WTC11 (cell line): Measurements from ENCODE around the gene YARS2. TPM values are rescaled to one million over a fixed set of nuclear protein-coding genes. Genes with fewer than 3 reads are reported as not detected.
A peak's percentile ranks its signal among the peaks of the same experiment; 100 is the strongest.

Experiments
- ATAC-seq: fragments of 200-7000 bp; cut with Tn5 transposase; 2 replicates; pipeline ENCODE4 v1.10.0; 2021; ENCODE audit warnings: mild to moderate bottlenecking, moderate library complexity
- Bru-seq: library from RNA; stranded (reverse); fragments of 400-500 nt; gene quantifications from one replicate; lab custom pipeline; 2021; lab: Mats Ljungman, UMichigan
- CTCF ChIA-PET: fragments of 300-600 bp; sonication (Branson Sonifier 250); formaldehyde crosslinking; loops from one replicate; lab custom pipeline; 2021; ENCODE audit warnings: antibody characterized with exemption; lab: Charles Lee
- POLR2A ChIA-PET: fragments of 350-600 bp; sonication (Branson Sonifier 250); formaldehyde crosslinking; loops from one replicate; lab custom pipeline; 2021; ENCODE audit warnings: antibody characterized with exemption; lab: Charles Lee
- DNase-seq: peaks from one replicate; pipeline ENCODE4 v3.0.0; 2021; ENCODE audit warnings: low spot score
- H3K27ac Mint-ChIP-seq: 2 replicates; pipeline ENCODE4 v1.8.0; 2021; ENCODE audit warnings: mixed read lengths
- H3K27me3 Mint-ChIP-seq: 2 replicates; pipeline ENCODE4 v1.8.0; 2021; ENCODE audit warnings: low read depth, mild to moderate bottlenecking, moderate library complexity, mixed read lengths
- H3K36me3 Mint-ChIP-seq: 2 replicates; pipeline ENCODE4 v1.8.0; 2021; ENCODE audit warnings: mixed read lengths
- H3K4me1 Mint-ChIP-seq: 2 replicates; pipeline ENCODE4 v1.8.0; 2022; ENCODE audit warnings: mixed read lengths
- H3K4me3 Mint-ChIP-seq: 2 replicates; pipeline ENCODE4 v1.8.0; 2021; ENCODE audit warnings: mild to moderate bottlenecking, moderate library complexity, mixed read lengths
- H3K9me3 Mint-ChIP-seq: 2 replicates; pipeline ENCODE4 v1.8.0; 2021; ENCODE audit warnings: mixed read lengths
- CBFB ChIP-seq: sonication (generic); formaldehyde crosslinking; IDR thresholded peaks from 2 replicates; pipeline ENCODE4 v1.8.1; 2022; ENCODE audit warnings: mild to moderate bottlenecking, low read depth, missing genetic modification reagents
- CREB1 ChIP-seq: sonication (generic); formaldehyde crosslinking; IDR thresholded peaks from 2 replicates; pipeline ENCODE4 v1.8.0; 2023; ENCODE audit warnings: mild to moderate bottlenecking, missing genetic modification reagents
- FOXJ3 ChIP-seq: sonication (generic); formaldehyde crosslinking; IDR thresholded peaks from 2 replicates; pipeline ENCODE4 v1.9.0; 2021; ENCODE audit warnings: missing genetic modification reagents, mild to moderate bottlenecking, borderline replicate concordance
- FOXK1 ChIP-seq: sonication (generic); formaldehyde crosslinking; IDR thresholded peaks from 2 replicates; pipeline ENCODE4 v1.8.0; 2022; ENCODE audit warnings: mild to moderate bottlenecking, moderate library complexity, missing genetic modification reagents
- GRHL2 ChIP-seq: fragments of 250-450 bp; sonication (Bioruptor Pico); IDR thresholded peaks from 2 replicates; pipeline ENCODE4 v1.8.0; 2022; ENCODE audit warnings: mild to moderate bottlenecking, moderate library complexity; ENCODE audit not compliant: insufficient replicate concordance, severe bottlenecking
- JUN ChIP-seq: sonication (generic); formaldehyde crosslinking; IDR thresholded peaks from 2 replicates; pipeline ENCODE4 v1.8.0; 2023; ENCODE audit warnings: mild to moderate bottlenecking, missing genetic modification reagents
- MYBL2 ChIP-seq: sonication (generic); formaldehyde crosslinking; IDR thresholded peaks from 2 replicates; pipeline ENCODE4 v1.8.1; 2023; ENCODE audit warnings: mild to moderate bottlenecking, moderate library complexity, missing genetic modification reagents
- NR1H2 ChIP-seq: sonication (generic); formaldehyde crosslinking; IDR thresholded peaks from 2 replicates; pipeline ENCODE4 v1.9.0; 2021; ENCODE audit warnings: mild to moderate bottlenecking, moderate library complexity, missing genetic modification reagents
- RELA ChIP-seq: sonication (generic); formaldehyde crosslinking; IDR thresholded peaks from 2 replicates; pipeline ENCODE4 v1.8.1; 2022; ENCODE audit warnings: missing genetic modification reagents, mild to moderate bottlenecking, borderline replicate concordance
- ZNF396 ChIP-seq: fragments of 250-450 bp; sonication (Bioruptor Pico); IDR thresholded peaks from 2 replicates; pipeline ENCODE4 v1.8.0; 2021; ENCODE audit warnings: mild to moderate bottlenecking, moderate library complexity, borderline replicate concordance
- long read RNA-seq, 3 experiments: library from RNA in 1 of 3; library from capped mRNA in 1 of 3; library from polyadenylated mRNA in 1 of 3; unstranded in 2 of 3; stranded (forward) in 1 of 3; transcript quantifications; one replicate each; pipeline ENCODE4 v2.0.0, GENCODE V29; 2021
- total RNA-seq: library from RNA; stranded (reverse); gene quantifications from 3 replicates; pipeline ENCODE4 v1.2.3, GENCODE V29; 2021
- TF ChIP-seq, protein P1 (sequence below): fragments of 250-450 bp; sonication (Bioruptor Pico); IDR thresholded peaks from 2 replicates; pipeline ENCODE4 v1.8.0; 2021; ENCODE audit warnings: mild to moderate bottlenecking
- TF ChIP-seq, protein P2 (sequence below): sonication (generic); formaldehyde crosslinking; IDR thresholded peaks from 2 replicates; pipeline ENCODE4 v1.8.0; 2022; ENCODE audit warnings: missing genetic modification reagents
- TF ChIP-seq, protein P3 (sequence below): fragments of 250-450 bp; sonication (Bioruptor Pico); IDR thresholded peaks from 2 replicates; pipeline ENCODE4 v1.9.0; 2021; ENCODE audit warnings: mild to moderate bottlenecking
- TF ChIP-seq, protein P4 (sequence below): sonication (generic); formaldehyde crosslinking; IDR thresholded peaks from 2 replicates; pipeline ENCODE4 v1.8.0; 2023; ENCODE audit warnings: missing genetic modification reagents
- TF ChIP-seq, protein P5 (sequence below): sonication (generic); formaldehyde crosslinking; IDR thresholded peaks from 2 replicates; pipeline ENCODE4 v1.8.1; 2023; ENCODE audit warnings: mild to moderate bottlenecking, missing genetic modification reagents
- TF ChIP-seq, protein P6 (sequence below): fragments of 250-450 bp; sonication (Bioruptor Pico); conservative IDR thresholded peaks from 2 replicates; pipeline ENCODE4 v1.9.0; 2021; ENCODE audit warnings: mild to moderate bottlenecking
- TF ChIP-seq, protein P7 (sequence below): fragments of 200-600 bp; IDR thresholded peaks from 2 replicates; pipeline ENCODE4 v1.8.0; 2022; ENCODE audit warnings: antibody characterized with exemption
- TF ChIP-seq, protein P8 (sequence below): sonication (generic); formaldehyde crosslinking; IDR thresholded peaks from 2 replicates; pipeline ENCODE4 v1.8.1; 2023; ENCODE audit warnings: mild to moderate bottlenecking, missing genetic modification reagents, borderline replicate concordance

YARS2 gene
- 36.6 to 41.4 TPM (median 38.6 TPM) in 3 replicates for total RNA-seq
- Bru-seq, nascent RNA = percentile 89 among the genes with signal in this experiment
- long read RNA-seq, experiment 1, transcript YARS2-201 (5 exons, 2,122 nt) = major isoform, 111 of 128 reads
- long read RNA-seq, experiment 1, partial matches to known transcripts = 5 of 128 reads
- long read RNA-seq, experiment 1, other reads (novel, unspliced or antisense) = 11 of 128 reads
- long read RNA-seq, experiment 2, transcript YARS2-201 (5 exons, 2,122 nt) = major isoform, 58 of 76 reads
- long read RNA-seq, experiment 2, partial matches to known transcripts = 7 of 76 reads
- long read RNA-seq, experiment 2, other reads (novel, unspliced or antisense) = 11 of 76 reads
- long read RNA-seq, experiment 3, transcript YARS2-201 (5 exons, 2,122 nt) = major isoform, 192 of 215 reads
- long read RNA-seq, experiment 3, partial matches to known transcripts = 11 of 215 reads
- long read RNA-seq, experiment 3, other reads (novel, unspliced or antisense) = 12 of 215 reads

DNA sequence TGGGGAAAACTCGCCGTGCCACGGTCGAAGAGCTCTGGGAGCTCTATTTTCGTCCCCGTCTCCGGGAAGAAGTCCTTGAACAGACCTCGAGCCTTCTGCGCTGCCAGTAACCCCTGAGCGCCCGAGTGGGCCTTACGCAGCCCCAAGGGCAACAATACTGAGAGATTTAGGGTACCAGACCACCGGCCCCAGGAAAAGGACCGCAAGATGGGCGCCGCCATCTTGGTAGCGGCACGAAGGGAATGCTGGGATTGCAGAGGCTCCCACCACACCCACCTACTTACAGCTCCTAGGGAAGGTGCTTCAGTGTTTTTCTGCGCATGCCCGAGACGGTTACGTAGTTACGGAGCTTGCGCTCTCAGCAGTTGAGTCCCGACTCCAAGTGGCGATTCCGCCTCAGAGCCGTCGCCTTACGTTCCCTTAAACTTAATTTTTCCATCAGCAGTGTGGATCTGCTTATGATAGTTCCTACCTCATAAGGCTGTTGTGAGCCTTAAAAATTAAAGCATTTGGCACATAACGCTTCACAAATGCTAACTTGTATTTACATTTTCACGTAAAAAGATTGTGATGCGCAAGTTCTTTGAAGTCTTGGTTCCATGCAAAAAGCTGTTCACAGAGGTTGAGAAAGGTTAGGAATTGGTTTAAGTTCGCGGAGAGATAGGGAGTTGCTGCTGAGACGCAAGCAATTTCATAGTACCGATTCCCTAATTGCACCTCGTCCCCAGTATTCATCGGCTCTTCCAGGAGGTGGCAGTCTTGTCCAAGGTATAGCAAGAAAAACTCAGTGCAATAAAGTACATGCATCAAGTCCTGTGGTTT, at the start of gene YARS2:
Gene YARS2, minus strand, starts transcription at position 244 of the 822 bp plus-strand sequence. Its CDS starts 23 bp downstream, at position 221.
- ATAC-seq (peak; percentile 90), DNase-seq (peak; percentile 87)
- Mint-ChIP-seq H3K9me3 (no peaks in the 10 kb centered on the region), H3K36me3 (peaks cover 27% of the 10 kb centered on the region), H3K4me1 (peaks cover 20% of the 10 kb centered on the region), H3K27me3 (no peaks in the 10 kb centered on the region; the same call in 1 of the 2 replicates), H3K4me3 (peak within 1 kb of the TSS; percentile 89), H3K27ac (peak within 1 kb of the TSS; percentile 91)
- ChIA-PET CTCF (interaction anchor here (0.5 to 4.2 kb wide), 63 partner anchors 8 to 1266 kb away, joined by 3 to 62 read pairs (median 4); partner anchors contain the start of genes ALG10, DNM1L and PKP2), POLR2A (interaction anchor here (0.6 to 1.8 kb wide), 11 partner anchors 12 to 493 kb away, joined by 3 to 14 read pairs (median 3); partner anchors contain the start of genes DNM1L and PKP2)
- TF ChIP-seq RELA (CRISPR knock-in tag) (no peak), FOXJ3 (CRISPR knock-in tag) (no peak), ZNF396 (CRISPR knock-in tag) (no peak), CBFB (no peak), FOXK1 (CRISPR knock-in tag) (peak; percentile 57), JUN (CRISPR knock-in tag) (no peak), MYBL2 (CRISPR knock-in tag) (no peak), CREB1 (CRISPR knock-in tag) (no peak), NR1H2 (no peak), GRHL2 (no peak)
- TF ChIP-seq, protein P1, sequence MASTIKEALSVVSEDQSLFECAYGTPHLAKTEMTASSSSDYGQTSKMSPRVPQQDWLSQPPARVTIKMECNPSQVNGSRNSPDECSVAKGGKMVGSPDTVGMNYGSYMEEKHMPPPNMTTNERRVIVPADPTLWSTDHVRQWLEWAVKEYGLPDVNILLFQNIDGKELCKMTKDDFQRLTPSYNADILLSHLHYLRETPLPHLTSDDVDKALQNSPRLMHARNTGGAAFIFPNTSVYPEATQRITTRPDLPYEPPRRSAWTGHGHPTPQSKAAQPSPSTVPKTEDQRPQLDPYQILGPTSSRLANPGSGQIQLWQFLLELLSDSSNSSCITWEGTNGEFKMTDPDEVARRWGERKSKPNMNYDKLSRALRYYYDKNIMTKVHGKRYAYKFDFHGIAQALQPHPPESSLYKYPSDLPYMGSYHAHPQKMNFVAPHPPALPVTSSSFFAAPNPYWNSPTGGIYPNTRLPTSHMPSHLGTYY (CRISPR knock-in tag) = no peak
- TF ChIP-seq, protein P2, sequence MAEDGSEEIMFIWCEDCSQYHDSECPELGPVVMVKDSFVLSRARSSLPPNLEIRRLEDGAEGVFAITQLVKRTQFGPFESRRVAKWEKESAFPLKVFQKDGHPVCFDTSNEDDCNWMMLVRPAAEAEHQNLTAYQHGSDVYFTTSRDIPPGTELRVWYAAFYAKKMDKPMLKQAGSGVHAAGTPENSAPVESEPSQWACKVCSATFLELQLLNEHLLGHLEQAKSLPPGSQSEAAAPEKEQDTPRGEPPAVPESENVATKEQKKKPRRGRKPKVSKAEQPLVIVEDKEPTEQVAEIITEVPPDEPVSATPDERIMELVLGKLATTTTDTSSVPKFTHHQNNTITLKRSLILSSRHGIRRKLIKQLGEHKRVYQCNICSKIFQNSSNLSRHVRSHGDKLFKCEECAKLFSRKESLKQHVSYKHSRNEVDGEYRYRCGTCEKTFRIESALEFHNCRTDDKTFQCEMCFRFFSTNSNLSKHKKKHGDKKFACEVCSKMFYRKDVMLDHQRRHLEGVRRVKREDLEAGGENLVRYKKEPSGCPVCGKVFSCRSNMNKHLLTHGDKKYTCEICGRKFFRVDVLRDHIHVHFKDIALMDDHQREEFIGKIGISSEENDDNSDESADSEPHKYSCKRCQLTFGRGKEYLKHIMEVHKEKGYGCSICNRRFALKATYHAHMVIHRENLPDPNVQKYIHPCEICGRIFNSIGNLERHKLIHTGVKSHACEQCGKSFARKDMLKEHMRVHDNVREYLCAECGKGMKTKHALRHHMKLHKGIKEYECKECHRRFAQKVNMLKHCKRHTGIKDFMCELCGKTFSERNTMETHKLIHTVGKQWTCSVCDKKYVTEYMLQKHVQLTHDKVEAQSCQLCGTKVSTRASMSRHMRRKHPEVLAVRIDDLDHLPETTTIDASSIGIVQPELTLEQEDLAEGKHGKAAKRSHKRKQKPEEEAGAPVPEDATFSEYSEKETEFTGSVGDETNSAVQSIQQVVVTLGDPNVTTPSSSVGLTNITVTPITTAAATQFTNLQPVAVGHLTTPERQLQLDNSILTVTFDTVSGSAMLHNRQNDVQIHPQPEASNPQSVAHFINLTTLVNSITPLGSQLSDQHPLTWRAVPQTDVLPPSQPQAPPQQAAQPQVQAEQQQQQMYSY = no peak
- TF ChIP-seq, protein P3, sequence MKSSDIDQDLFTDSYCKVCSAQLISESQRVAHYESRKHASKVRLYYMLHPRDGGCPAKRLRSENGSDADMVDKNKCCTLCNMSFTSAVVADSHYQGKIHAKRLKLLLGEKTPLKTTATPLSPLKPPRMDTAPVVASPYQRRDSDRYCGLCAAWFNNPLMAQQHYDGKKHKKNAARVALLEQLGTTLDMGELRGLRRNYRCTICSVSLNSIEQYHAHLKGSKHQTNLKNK = no peak
- TF ChIP-seq, protein P4, sequence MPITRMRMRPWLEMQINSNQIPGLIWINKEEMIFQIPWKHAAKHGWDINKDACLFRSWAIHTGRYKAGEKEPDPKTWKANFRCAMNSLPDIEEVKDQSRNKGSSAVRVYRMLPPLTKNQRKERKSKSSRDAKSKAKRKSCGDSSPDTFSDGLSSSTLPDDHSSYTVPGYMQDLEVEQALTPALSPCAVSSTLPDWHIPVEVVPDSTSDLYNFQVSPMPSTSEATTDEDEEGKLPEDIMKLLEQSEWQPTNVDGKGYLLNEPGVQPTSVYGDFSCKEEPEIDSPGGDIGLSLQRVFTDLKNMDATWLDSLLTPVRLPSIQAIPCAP (CRISPR knock-in tag) = no peak
- TF ChIP-seq, protein P5, sequence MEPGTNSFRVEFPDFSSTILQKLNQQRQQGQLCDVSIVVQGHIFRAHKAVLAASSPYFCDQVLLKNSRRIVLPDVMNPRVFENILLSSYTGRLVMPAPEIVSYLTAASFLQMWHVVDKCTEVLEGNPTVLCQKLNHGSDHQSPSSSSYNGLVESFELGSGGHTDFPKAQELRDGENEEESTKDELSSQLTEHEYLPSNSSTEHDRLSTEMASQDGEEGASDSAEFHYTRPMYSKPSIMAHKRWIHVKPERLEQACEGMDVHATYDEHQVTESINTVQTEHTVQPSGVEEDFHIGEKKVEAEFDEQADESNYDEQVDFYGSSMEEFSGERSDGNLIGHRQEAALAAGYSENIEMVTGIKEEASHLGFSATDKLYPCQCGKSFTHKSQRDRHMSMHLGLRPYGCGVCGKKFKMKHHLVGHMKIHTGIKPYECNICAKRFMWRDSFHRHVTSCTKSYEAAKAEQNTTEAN = no peak
- TF ChIP-seq, protein P6, sequence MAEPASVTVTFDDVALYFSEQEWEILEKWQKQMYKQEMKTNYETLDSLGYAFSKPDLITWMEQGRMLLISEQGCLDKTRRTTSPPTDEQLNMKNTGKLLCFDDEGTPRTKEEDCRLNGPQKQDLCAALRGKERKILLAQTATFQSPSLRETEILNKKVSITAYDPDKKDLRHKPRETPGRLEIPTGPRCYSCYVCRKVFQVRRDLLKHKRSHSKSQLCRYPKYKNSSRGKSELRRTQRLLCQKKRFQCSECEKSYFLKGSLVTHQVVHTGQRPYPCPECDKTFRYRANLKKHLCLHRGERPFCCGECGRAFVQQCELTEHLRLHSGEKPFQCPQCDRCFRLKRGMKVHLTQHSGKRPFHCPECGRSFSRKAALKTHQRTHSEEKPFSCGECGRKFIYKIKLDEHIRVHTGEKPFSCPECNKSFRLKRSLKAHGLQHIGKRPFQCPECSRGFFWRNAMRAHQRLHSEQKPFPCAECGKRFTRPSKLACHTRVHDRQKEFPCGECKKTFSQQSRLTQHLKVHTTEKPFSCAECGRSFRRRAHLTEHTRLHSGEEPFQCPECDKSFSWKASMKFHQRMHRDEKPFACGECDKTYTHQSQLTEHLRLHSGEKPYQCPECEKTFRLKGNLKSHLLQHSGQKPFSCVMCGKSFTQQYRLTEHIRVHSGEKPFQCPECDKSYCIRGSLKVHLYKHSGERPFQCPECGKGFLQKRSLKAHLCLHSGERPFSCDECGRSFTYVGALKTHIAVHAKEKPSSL (CRISPR knock-in tag) = no peak
- TF ChIP-seq, protein P7, sequence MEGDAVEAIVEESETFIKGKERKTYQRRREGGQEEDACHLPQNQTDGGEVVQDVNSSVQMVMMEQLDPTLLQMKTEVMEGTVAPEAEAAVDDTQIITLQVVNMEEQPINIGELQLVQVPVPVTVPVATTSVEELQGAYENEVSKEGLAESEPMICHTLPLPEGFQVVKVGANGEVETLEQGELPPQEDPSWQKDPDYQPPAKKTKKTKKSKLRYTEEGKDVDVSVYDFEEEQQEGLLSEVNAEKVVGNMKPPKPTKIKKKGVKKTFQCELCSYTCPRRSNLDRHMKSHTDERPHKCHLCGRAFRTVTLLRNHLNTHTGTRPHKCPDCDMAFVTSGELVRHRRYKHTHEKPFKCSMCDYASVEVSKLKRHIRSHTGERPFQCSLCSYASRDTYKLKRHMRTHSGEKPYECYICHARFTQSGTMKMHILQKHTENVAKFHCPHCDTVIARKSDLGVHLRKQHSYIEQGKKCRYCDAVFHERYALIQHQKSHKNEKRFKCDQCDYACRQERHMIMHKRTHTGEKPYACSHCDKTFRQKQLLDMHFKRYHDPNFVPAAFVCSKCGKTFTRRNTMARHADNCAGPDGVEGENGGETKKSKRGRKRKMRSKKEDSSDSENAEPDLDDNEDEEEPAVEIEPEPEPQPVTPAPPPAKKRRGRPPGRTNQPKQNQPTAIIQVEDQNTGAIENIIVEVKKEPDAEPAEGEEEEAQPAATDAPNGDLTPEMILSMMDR = peak; percentile 58; the same call in 1 of the 2 replicates
- TF ChIP-seq, protein P8, sequence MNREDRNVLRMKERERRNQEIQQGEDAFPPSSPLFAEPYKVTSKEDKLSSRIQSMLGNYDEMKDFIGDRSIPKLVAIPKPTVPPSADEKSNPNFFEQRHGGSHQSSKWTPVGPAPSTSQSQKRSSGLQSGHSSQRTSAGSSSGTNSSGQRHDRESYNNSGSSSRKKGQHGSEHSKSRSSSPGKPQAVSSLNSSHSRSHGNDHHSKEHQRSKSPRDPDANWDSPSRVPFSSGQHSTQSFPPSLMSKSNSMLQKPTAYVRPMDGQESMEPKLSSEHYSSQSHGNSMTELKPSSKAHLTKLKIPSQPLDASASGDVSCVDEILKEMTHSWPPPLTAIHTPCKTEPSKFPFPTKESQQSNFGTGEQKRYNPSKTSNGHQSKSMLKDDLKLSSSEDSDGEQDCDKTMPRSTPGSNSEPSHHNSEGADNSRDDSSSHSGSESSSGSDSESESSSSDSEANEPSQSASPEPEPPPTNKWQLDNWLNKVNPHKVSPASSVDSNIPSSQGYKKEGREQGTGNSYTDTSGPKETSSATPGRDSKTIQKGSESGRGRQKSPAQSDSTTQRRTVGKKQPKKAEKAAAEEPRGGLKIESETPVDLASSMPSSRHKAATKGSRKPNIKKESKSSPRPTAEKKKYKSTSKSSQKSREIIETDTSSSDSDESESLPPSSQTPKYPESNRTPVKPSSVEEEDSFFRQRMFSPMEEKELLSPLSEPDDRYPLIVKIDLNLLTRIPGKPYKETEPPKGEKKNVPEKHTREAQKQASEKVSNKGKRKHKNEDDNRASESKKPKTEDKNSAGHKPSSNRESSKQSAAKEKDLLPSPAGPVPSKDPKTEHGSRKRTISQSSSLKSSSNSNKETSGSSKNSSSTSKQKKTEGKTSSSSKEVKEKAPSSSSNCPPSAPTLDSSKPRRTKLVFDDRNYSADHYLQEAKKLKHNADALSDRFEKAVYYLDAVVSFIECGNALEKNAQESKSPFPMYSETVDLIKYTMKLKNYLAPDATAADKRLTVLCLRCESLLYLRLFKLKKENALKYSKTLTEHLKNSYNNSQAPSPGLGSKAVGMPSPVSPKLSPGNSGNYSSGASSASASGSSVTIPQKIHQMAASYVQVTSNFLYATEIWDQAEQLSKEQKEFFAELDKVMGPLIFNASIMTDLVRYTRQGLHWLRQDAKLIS (CRISPR knock-in tag) = no peak
